K562 (cell line): ENCODE data around the gene ARHGEF12. TPM values are rescaled to one million over a fixed set of nuclear protein-coding genes. Genes with fewer than 3 reads are reported as not detected.

ENCODE experiments used
- AFF4 ChIP-seq: sonication (generic); formaldehyde crosslinking; IDR thresholded peaks from 2 replicates; pipeline ENCODE4 v1.8.0; 2023; ENCODE audit warnings: mild to moderate bottlenecking, missing genetic modification reagents
- ARHGAP35 ChIP-seq: fragments of 450-650 bp; IDR thresholded peaks from 2 replicates; pipeline ENCODE4 v1.6.1; 2018; ENCODE audit not compliant: partially characterized antibody
- HNRNPH1 ChIP-seq: fragments of 200-400 bp; formaldehyde crosslinking; optimal IDR thresholded peaks from 2 replicates; pipeline ENCODE3; 2017; ENCODE audit warnings: low read depth, mild to moderate bottlenecking, low read length, moderate library complexity
- IRF9 ChIP-seq: fragments of 450-650 bp; IDR thresholded peaks from 2 replicates; pipeline ENCODE4 v1.6.1; 2016; ENCODE audit warnings: missing biosample characterization, missing genetic modification characterization
- TSHZ1 ChIP-seq: fragments of 250-450 bp; sonication (Bioruptor Pico); IDR thresholded peaks from 2 replicates; pipeline ENCODE4 v1.4.0; 2020; ENCODE audit warnings: mild to moderate bottlenecking, moderate library complexity
- ZNF277 ChIP-seq: fragments of 250-450 bp; sonication (Bioruptor Pico); IDR thresholded peaks from 2 replicates; pipeline ENCODE4 v1.8.0; 2022; ENCODE audit warnings: inconsistent platforms, mild to moderate bottlenecking, moderate library complexity, borderline replicate concordance
- ZNF592 ChIP-seq: fragments of 450-650 bp; IDR thresholded peaks from 2 replicates; pipeline ENCODE4 v1.6.1; 2017; ENCODE audit warnings: antibody characterized with exemption, mild to moderate bottlenecking
- ZNF696 ChIP-seq: fragments of 250-450 bp; sonication (Bioruptor Pico); conservative IDR thresholded peaks from 2 replicates; pipeline ENCODE4 v1.4.0; 2020; ENCODE audit warnings: mild to moderate bottlenecking, moderate library complexity
- polyA plus RNA-seq, 8 experiments: library from polyadenylated mRNA; depleted of rRNA in 4 of 8; stranded (reverse) in 5 of 8; unstranded in 3 of 8; fragments of >200 nt; fragmentation: Nextera tagmentation in 2 of 8; fragmentation: Illumina TruSeq in 1 of 8; extraction: Ambion mirVana in 2 of 8; extraction: Trizol in 1 of 8; gene quantifications; 2 replicates each; pipeline versions ENCODE4 v1.2.1 to v1.2.3, GENCODE V29; 2011 to 2014; ENCODE audit warnings: inconsistent platforms in 1 of 8, missing spikeins in 1 of 8
- total RNA-seq, 7 experiments: library from RNA; depleted of rRNA in 6 of 7; stranded (reverse); fragments of >200 nt in 6 of 7; fragmentation: Illumina TruSeq in 2 of 7; extraction: Trizol in 2 of 7; gene quantifications; 2 replicates each; pipeline versions ENCODE4 v1.2.1 to v1.2.3, GENCODE V29; 2011 to 2021; ENCODE audit warnings: low replicate concordance in 1 of 7

The ARHGEF12 gene
- total and polyA plus RNA-seq, 9 of the 15 experiments (the other 6 are each of a cell fraction or from before 2014, with no cell fraction given), result 3.5 to 51.7 (median 29.5) TPM

GRCh38 chr11:120511116-120511819, 175.1 kb downstream of the ARHGEF12 start, which contains the start of gene GRIK4 (continued):
- no peak for TF ChIP-seq TSHZ1 (CRISPR knock-in tag)
- no peak for TF ChIP-seq AFF4
- TF ChIP-seq HNRNPH1, result no peak
- TF ChIP-seq IRF9 (tag), result no peak
- no peak for TF ChIP-seq ZNF696 (CRISPR knock-in tag)
- no peak for TF ChIP-seq ZNF277 (CRISPR knock-in tag)
- TF ChIP-seq ZNF592, result no peak
- no peak for TF ChIP-seq ARHGAP35
